B cell (primary cell): Measurements from ENCODE around the gene TNFRSF1A. TPM values are rescaled to one million over a fixed set of nuclear protein-coding genes. Genes with fewer than 3 reads are reported as not detected.

Experiments used
- ATAC-seq: fragments of 200-7000 bp; cut with Tn5 transposase; one replicate; pipeline ENCODE4 v1.10.0; 2021; ENCODE audit warnings: low read depth, mild to moderate bottlenecking, moderate number of reproducible peaks, moderate library complexity
- CTCF ChIA-PET: fragments of 350-600 bp; sonication (Branson Sonifier 250); formaldehyde crosslinking; loops from one replicate; lab custom pipeline; 2021; ENCODE audit warnings: antibody characterized with exemption, inconsistent platforms; lab: Charles Lee
- POLR2A ChIA-PET: fragments of 350-600 bp; sonication (Branson Sonifier 250); formaldehyde crosslinking; loops from one replicate; lab custom pipeline; 2021; ENCODE audit warnings: antibody characterized with exemption; lab: Charles Lee
- DNase-seq: peaks from one replicate; pipeline ENCODE4 v3.0.0; 2013
- H2AFZ ChIP-seq: 2 replicates; pipeline ENCODE4 v1.6.1; 2012; ENCODE audit warnings: mild to moderate bottlenecking, low read depth, low read length; ENCODE audit not compliant: insufficient read depth, poor library complexity, severe bottlenecking
- H3K27ac ChIP-seq, 2 donors: 1 replicate in 1 of 2; 2 replicates in 1 of 2; pipeline ENCODE4 v1.5.1; 2012 to 2013; ENCODE audit warnings: low read length in 2 of 2, mild to moderate bottlenecking in 2 of 2, moderate library complexity in 1 of 2
- H3K27me3 ChIP-seq, 4 experiments: fragments of 200-600 bp in 1 of 4; sonication (generic) in 1 of 4; replicated peaks in 1 of 4; 1 replicate in 2 of 4; 2 replicates in 2 of 4; pipeline versions ENCODE4 v1.6.1 to v1.7.0; 2013 to 2016; ENCODE audit warnings: low read length in 3 of 4, mild to moderate bottlenecking in 2 of 4, mixed read lengths in 1 of 4, moderate library complexity in 1 of 4; ENCODE audit not compliant: insufficient read depth in 4 of 4, control insufficient read depth in 3 of 4; ENCODE audit errors: control extremely low read depth in 1 of 4
- H3K36me3 ChIP-seq, 2 experiments: replicated peaks in 1 of 2; 1 replicate in 1 of 2; 2 replicates in 1 of 2; pipeline versions ENCODE4 v1.6.1 to v1.7.1; 2013; ENCODE audit warnings: low read length in 1 of 2; ENCODE audit not compliant: insufficient read depth in 2 of 2, control insufficient read depth in 1 of 2; ENCODE audit errors: control extremely low read depth in 1 of 2, extremely low read depth in 1 of 2
- H3K4me1 ChIP-seq, 2 donors: fragments of 200-600 bp in 1 of 2; sonication (generic) in 1 of 2; 1 replicate in 1 of 2; 2 replicates in 1 of 2; pipeline versions ENCODE4 v1.5.1 to v1.6.1; 2013 to 2017; ENCODE audit warnings: low read length in 2 of 2; ENCODE audit not compliant: control insufficient read depth in 2 of 2, insufficient read depth in 2 of 2
- H3K4me2 ChIP-seq: replicated peaks from 2 replicates; pipeline ENCODE3; 2012; ENCODE audit warnings: mild to moderate bottlenecking, low read depth, low read length; ENCODE audit not compliant: poor library complexity, severe bottlenecking
- H3K4me3 ChIP-seq, 5 experiments: fragments of 200-600 bp in 1 of 5; sonication (generic) in 1 of 5; 1 replicate in 3 of 5; 2 replicates in 2 of 5; pipeline versions ENCODE4 v1.5.1 to v1.7.0; 2011 to 2016; ENCODE audit warnings: low read length in 4 of 5, mild to moderate bottlenecking in 4 of 5, low read depth in 2 of 5, control low read depth in 1 of 5, moderate library complexity in 1 of 5; ENCODE audit not compliant: insufficient read depth in 1 of 5; ENCODE audit errors: control extremely low read depth in 1 of 5, extremely low read depth in 1 of 5
- H3K79me2 ChIP-seq: fragments of 200-600 bp; sonication (generic); one replicate; pipeline ENCODE4 v1.6.0; 2016; ENCODE audit warnings: low read length; ENCODE audit not compliant: control insufficient read depth, insufficient read depth
- H3K9ac ChIP-seq: fragments of 200-600 bp; sonication (generic); 2 replicates; pipeline ENCODE4 v1.6.1; 2017; ENCODE audit warnings: mild to moderate bottlenecking, low read length, moderate library complexity
- H3K9me3 ChIP-seq, 3 donors: one replicate each; pipeline versions ENCODE4 v1.6.1 to v1.7.1; 2013; ENCODE audit warnings: low read length in 2 of 3; ENCODE audit not compliant: control insufficient read depth in 2 of 3, insufficient read depth in 1 of 3; ENCODE audit errors: control extremely low read depth in 1 of 3
- H4K20me1 ChIP-seq: 2 replicates; pipeline ENCODE4 v1.6.0; 2012; ENCODE audit warnings: mild to moderate bottlenecking, low read length; ENCODE audit not compliant: insufficient read depth, control insufficient read depth, poor library complexity, severe bottlenecking
- H3K27ac Mint-ChIP-seq: one replicate; pipeline ENCODE4 v1.8.0; 2021; ENCODE audit warnings: mixed read lengths
- H3K27me3 Mint-ChIP-seq: one replicate; pipeline ENCODE4 v1.8.0; 2021; ENCODE audit warnings: mixed read lengths
- H3K4me1 Mint-ChIP-seq: one replicate; pipeline ENCODE4 v1.8.0; 2021; ENCODE audit warnings: mixed read lengths
- H3K4me3 Mint-ChIP-seq: one replicate; pipeline ENCODE4 v1.8.0; 2021; ENCODE audit warnings: mixed read lengths
- H3K9me3 Mint-ChIP-seq: one replicate; pipeline ENCODE4 v1.8.0; 2022; ENCODE audit warnings: mixed read lengths; ENCODE audit not compliant: insufficient read depth
- EZH2 ChIP-seq: IDR thresholded peaks from 2 replicates; pipeline ENCODE4 v1.6.1; 2012; ENCODE audit warnings: borderline replicate concordance, low read depth, mild to moderate bottlenecking, moderate library complexity, low read length; ENCODE audit not compliant: insufficient read depth, poor library complexity, severe bottlenecking
- WGBS: methylation state at CpG from one replicate; pipeline ENCODE4 v1.1.5; 2013; ENCODE audit warnings: missing lambda C conversion rate; ENCODE audit not compliant: insufficient coverage; 5-methylcytosine and 5-hydroxymethylcytosine counted together
- intact Hi-C: fragments of 100-400 bp; cut with micrococcal nuclease; formaldehyde crosslinking; loops from one replicate; pipeline ENCODE4 v1.10.0; 2022
- polyA plus RNA-seq: library from polyadenylated mRNA; depleted of rRNA; stranded (reverse); fragments of >200 nt; gene quantifications from 2 replicates; pipeline ENCODE4 v1.2.3, GENCODE V29; 2012
- total RNA-seq, 2 donors: library from RNA; stranded (reverse); fragments of 120-200 nt in 1 of 2; gene quantifications; 1 replicate in 1 of 2; 2 replicates in 1 of 2; pipeline versions ENCODE4 v1.2.3 to v1.2.4, GENCODE V29; 2013 to 2022
- TF ChIP-seq, protein P1 (sequence below): fragments of 200-600 bp; IDR thresholded peaks from one replicate; pipeline ENCODE4 v1.8.0; 2022; ENCODE audit warnings: antibody characterized with exemption, mild to moderate bottlenecking

The TNFRSF1A gene
- total and polyA plus RNA-seq, 2 donors (not counting 1 experiment from before 2014, with no cell fraction given), result 0.59 to 1.6 TPM

DNA sequence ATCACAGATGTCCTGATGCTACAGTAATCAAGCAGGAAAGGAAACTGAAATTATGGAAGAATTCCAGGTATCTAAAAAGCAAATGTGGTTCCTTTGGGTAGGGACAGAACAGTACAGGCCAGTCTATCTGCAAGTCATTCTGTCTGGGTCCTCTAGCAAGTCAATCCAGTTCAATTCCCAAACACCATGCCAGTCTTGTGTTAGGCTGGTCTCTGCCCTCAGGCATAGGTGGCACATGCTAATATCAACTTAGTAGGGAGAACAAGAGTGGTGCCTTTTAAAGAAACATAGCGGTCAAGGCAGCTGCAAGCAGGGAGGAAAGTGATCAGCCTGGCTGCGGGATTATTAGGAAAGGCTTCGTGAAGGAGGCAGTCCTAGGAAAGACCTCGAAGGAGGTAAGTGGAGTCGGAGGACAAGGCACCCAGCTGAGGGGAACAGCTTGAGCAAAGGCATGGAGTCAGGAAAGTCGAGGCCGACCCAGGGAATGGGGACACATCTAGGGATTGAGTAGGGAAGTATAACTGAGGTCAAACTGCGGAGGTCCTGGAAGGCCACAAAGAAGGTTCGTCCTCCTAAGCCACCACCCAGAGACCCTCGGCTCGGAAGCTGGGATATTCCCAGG is 35.2 kb downstream of the TNFRSF1A start:
- WGBS, result 95% methylated on average over 10 of the region's 11 CpGs
- ATAC-seq, result no peak
- TF ChIP-seq EZH2, result no peak
- TF ChIP-seq, protein P1, sequence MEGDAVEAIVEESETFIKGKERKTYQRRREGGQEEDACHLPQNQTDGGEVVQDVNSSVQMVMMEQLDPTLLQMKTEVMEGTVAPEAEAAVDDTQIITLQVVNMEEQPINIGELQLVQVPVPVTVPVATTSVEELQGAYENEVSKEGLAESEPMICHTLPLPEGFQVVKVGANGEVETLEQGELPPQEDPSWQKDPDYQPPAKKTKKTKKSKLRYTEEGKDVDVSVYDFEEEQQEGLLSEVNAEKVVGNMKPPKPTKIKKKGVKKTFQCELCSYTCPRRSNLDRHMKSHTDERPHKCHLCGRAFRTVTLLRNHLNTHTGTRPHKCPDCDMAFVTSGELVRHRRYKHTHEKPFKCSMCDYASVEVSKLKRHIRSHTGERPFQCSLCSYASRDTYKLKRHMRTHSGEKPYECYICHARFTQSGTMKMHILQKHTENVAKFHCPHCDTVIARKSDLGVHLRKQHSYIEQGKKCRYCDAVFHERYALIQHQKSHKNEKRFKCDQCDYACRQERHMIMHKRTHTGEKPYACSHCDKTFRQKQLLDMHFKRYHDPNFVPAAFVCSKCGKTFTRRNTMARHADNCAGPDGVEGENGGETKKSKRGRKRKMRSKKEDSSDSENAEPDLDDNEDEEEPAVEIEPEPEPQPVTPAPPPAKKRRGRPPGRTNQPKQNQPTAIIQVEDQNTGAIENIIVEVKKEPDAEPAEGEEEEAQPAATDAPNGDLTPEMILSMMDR, result no peak
- Histone ChIP-seq H3K9me3 (peaks cover 0 to 6% (median 0%) of the 10 kb centered on the region in 3 donors), H3K4me3 (no peak overlapping the region), H3K27ac (no peak overlapping the region), H3K79me2 (no peaks in the 10 kb centered on the region), H2AFZ (no peak overlapping the region), H4K20me1 (no peaks in the 10 kb centered on the region), H3K9ac (no peak overlapping the region), H3K4me1 (peaks cover 10 to 13% of the 10 kb centered on the region in 2 donors), H3K4me2 (no peak overlapping the region), H3K27me3 (peaks cover 0 to 83% (median 18%) of the 10 kb centered on the region in 4 experiments), H3K36me3 (no peaks in the 10 kb centered on the region)
- intact Hi-C loops, result no loop called here
- peaks cover 56% of the 10 kb centered on the region for H3K27me3 Mint-ChIP-seq
- POLR2A ChIA-PET, result no interaction called here
- no peak overlapping the region for H3K4me3 Mint-ChIP-seq
- no peaks in the 10 kb centered on the region for H3K4me1 Mint-ChIP-seq
- H3K27ac Mint-ChIP-seq, result no peak overlapping the region
- no peaks in the 10 kb centered on the region for H3K9me3 Mint-ChIP-seq
- CTCF ChIA-PET, result no interaction called here
- DNase-seq, result no peak

DNA sequence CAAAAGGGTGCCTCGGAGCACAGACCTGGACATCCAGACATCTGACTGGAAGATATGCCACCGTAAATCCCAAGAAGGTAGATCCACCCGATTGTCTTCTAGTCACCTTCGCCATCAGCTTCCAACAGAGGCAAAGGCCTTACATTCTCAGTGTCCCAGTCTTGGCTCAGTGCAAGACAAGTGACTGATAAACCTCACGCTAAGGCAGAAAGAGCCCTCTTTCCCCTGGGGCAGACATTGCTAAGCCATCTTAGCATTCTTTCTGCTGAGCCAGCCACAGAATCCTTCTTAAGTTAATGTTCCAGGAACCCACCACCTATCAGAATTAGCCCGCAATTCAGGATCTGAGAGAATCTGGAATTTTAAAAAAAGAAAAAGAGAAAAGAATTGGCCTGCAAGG is 35.7 kb downstream of the TNFRSF1A start:
- no peak overlapping the region for H3K4me2 ChIP-seq
- peaks cover 53% of the 10 kb centered on the region for H3K27me3 Mint-ChIP-seq
- no peak for DNase-seq
- H3K4me1 ChIP-seq, result peaks cover 10 to 13% of the 10 kb centered on the region in 2 donors
- H3K27ac Mint-ChIP-seq, result no peak overlapping the region
- ATAC-seq, result no peak
- no peak overlapping the region for H3K9ac ChIP-seq
- no peaks in the 10 kb centered on the region for H3K79me2 ChIP-seq
- WGBS, result 96% methylated on average over 5 of the region's 6 CpGs
- intact Hi-C loops, result no loop called here
- no peaks in the 10 kb centered on the region for H4K20me1 ChIP-seq
- CTCF ChIA-PET, result no interaction called here
- no peak for TF ChIP-seq EZH2
- TF ChIP-seq, protein P1, result no peak
- peaks cover 0 to 83% (median 16%) of the 10 kb centered on the region in 4 experiments for H3K27me3 ChIP-seq
- H3K4me3 Mint-ChIP-seq, result no peak overlapping the region
- H3K4me3 ChIP-seq, result no peak overlapping the region
- no peaks in the 10 kb centered on the region for H3K4me1 Mint-ChIP-seq
- no peak overlapping the region for H2AFZ ChIP-seq
- H3K9me3 ChIP-seq, result peaks cover 0 to 4% (median 0%) of the 10 kb centered on the region in 3 donors
- no peak overlapping the region for H3K27ac ChIP-seq
- H3K36me3 ChIP-seq, result no peaks in the 10 kb centered on the region
- no peaks in the 10 kb centered on the region for H3K9me3 Mint-ChIP-seq
- POLR2A ChIA-PET, result no interaction called here
